Dendritic cell treated with granulocyte-macrophage colony-stimulating factor and Interleukin-4, amounts not matched to agents 40 ng/mL and 50 ng/mL, for 4 days (primary cell): ENCODE measurements around the gene ULK4.
"Not testable (repeated sequence)": the region's sequence is repeated elsewhere in the genome, so short reads cannot be mapped to it uniquely, and the experiment has no call there.

Source experiments
- H3K27ac Mint-ChIP-seq: one replicate; pipeline ENCODE4 v1.8.0; 2022; ENCODE audit warnings: mild to moderate bottlenecking, mixed read lengths
- H3K27me3 Mint-ChIP-seq: one replicate; pipeline ENCODE4 v1.8.0; 2022; ENCODE audit warnings: mild to moderate bottlenecking, mixed read lengths
- H3K36me3 Mint-ChIP-seq: one replicate; pipeline ENCODE4 v1.8.0; 2022; ENCODE audit warnings: low read depth, mixed read lengths
- H3K4me1 Mint-ChIP-seq: one replicate; pipeline ENCODE4 v1.8.0; 2022; ENCODE audit warnings: low read depth, mixed read lengths
- H3K4me3 Mint-ChIP-seq: one replicate; pipeline ENCODE4 v1.8.0; 2022; ENCODE audit warnings: mild to moderate bottlenecking, moderate library complexity, mixed read lengths
- H3K9me3 Mint-ChIP-seq: one replicate; pipeline ENCODE4 v1.8.0; 2022; ENCODE audit warnings: mixed read lengths
- intact Hi-C: fragments of 100-400 bp; cut with micrococcal nuclease; formaldehyde crosslinking; loops from one replicate; pipeline ENCODE4 v1.15.0; 2022

Gene ULK4

DNA sequence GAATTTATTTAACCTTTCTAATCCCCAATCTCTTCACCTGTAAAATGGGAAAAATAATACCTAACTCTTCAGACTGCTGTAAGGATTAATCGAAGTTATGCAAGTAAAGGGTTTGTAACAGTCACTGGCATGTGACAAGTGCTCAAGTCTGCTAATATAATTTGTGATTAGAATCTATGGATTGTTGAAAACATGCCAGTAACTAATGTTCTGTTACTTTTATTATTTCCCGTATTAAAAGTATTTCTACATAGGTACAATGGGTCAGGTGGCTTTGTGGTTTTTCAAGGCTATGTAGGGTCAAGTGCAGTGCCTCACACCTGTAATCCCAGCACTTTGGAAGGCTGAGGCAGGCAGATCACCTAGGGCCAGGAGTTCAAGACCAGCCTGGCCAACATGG lies 29.4 kb downstream of the ULK4 start:
- no peak overlapping the region for H3K4me3 Mint-ChIP-seq
- H3K4me1 Mint-ChIP-seq: no peaks in the 10 kb centered on the region
- H3K27ac Mint-ChIP-seq: no peak overlapping the region
- H3K27me3 Mint-ChIP-seq: no peaks in the 10 kb centered on the region
- no peaks in the 10 kb centered on the region for H3K9me3 Mint-ChIP-seq
- intact Hi-C loops: no loop called here
- peaks cover 40% of the 10 kb centered on the region for H3K36me3 Mint-ChIP-seq

DNA sequence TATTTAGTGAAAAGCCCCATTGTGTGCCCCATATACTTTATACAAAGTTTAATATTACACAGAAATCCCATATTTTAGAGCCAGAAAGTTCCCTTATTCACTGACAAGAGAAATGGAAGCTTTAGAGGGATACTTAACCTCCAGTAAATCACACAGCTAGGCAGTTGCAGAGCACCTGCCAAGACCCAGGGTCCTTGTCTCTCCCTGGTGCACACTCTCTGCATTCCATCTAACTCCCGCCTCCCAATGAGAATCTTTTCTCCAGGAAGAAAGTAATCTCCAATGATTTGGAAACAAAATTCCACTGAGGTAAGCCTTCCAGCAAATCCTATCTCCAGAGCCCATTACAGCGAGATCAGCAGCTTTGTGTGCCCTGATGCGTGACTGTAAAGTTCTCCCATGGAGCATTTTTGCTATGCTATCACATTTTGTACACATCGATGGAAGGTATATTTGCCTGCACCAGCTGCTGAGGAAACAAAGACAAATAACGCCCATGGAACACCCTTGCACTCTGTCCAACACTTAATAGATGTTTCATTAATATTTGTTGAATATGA lies 41.4 kb downstream of the ULK4 start:
- H3K4me1 Mint-ChIP-seq: peaks cover 10% of the 10 kb centered on the region
- H3K27ac Mint-ChIP-seq: no peak overlapping the region
- H3K36me3 Mint-ChIP-seq: peaks cover 16% of the 10 kb centered on the region
- no peaks in the 10 kb centered on the region for H3K27me3 Mint-ChIP-seq
- H3K9me3 Mint-ChIP-seq: no peaks in the 10 kb centered on the region
- no peak overlapping the region for H3K4me3 Mint-ChIP-seq
- intact Hi-C loops: no loop called here

DNA sequence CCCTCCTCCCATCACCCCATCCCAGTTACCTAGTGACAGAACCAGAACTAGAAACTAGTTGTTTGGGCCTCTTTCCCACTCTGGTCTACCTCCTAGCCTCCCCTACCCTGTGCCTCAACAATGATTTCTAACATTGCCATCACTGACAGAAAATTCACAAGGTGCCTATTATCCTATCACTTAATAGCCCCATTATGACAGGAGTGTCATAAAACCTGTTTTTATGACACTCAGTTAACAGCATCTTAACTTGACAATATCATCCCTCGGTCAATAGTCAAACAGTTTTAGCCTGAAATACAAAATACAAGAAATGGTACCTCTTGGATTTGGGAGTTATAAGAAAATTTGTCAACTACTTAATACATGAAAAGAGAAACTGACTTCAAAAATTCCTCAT lies 46.5 kb downstream of the ULK4 start:
- intact Hi-C loops: no loop called here
- Mint-ChIP-seq H3K9me3 (no peaks in the 10 kb centered on the region), H3K4me3 (no peak overlapping the region), H3K27ac (no peak overlapping the region), H3K4me1 (no peaks in the 10 kb centered on the region), H3K27me3 (no peaks in the 10 kb centered on the region), H3K36me3 (peaks cover 18% of the 10 kb centered on the region)

DNA sequence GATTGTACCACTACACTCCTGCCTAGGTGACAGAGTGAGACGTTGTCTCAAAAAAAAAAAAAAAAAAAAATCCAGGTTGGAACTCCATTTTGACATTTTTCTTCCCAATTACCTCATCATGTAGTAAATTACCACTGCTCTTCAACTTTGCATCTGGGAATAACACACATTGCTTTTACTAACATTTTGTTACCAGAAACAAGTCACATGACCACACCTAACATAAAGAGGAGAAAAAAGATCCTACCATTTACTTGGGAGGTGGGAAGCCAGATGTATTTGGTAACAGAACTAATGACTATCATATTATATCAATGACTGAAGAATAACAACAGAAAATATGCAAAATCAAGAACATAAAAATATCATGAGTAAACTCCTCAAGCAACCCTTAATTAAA lies 49.6 kb downstream of the ULK4 start:
- no peaks in the 10 kb centered on the region for H3K9me3 Mint-ChIP-seq
- no peaks in the 10 kb centered on the region for H3K4me1 Mint-ChIP-seq
- H3K36me3 Mint-ChIP-seq: peaks cover 33% of the 10 kb centered on the region
- H3K27ac Mint-ChIP-seq: no peak overlapping the region
- H3K27me3 Mint-ChIP-seq: no peaks in the 10 kb centered on the region
- H3K4me3 Mint-ChIP-seq: no peak overlapping the region
- intact Hi-C loops: no loop called here

DNA sequence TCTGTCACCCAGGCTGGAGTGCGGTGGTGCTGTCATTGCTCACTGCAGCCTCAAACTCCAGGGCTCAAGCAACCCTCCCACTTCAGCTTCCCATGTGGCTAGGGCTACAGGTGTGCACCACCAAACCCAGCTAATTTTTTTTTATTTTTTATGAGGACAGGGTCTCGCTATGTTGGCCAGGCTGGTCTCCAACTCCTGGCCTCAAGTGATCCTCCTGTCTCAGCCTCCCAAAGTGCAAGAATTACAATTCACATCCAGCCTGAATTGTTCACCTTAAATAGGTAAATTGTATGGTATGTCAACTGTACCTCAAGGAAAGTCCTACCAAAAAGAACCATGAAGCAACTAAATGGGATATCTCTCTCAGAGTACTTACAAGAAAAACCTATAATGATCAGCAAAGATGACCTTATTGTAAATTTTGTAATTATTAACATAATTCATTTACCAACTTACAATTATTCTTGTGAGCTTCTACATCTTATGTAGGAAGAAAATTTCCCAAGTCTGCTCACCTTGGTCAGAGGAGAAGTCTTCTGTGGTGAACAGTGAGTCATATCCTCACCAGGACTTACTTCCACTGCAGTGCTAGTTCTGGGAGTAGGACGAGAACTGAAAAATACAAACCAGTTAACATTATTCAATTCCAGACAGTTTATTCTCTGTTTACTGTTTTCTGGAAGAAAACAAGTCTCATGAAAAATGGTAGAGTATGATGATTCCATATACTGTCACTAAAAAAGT lies 54.4 kb downstream of the ULK4 start:
- no peaks in the 10 kb centered on the region for H3K9me3 Mint-ChIP-seq
- no peak overlapping the region for H3K4me3 Mint-ChIP-seq
- no peaks in the 10 kb centered on the region for H3K4me1 Mint-ChIP-seq
- H3K27me3 Mint-ChIP-seq: no peaks in the 10 kb centered on the region
- H3K27ac Mint-ChIP-seq: no peak overlapping the region
- intact Hi-C loops: no loop called here
- peaks cover 58% of the 10 kb centered on the region for H3K36me3 Mint-ChIP-seq

DNA sequence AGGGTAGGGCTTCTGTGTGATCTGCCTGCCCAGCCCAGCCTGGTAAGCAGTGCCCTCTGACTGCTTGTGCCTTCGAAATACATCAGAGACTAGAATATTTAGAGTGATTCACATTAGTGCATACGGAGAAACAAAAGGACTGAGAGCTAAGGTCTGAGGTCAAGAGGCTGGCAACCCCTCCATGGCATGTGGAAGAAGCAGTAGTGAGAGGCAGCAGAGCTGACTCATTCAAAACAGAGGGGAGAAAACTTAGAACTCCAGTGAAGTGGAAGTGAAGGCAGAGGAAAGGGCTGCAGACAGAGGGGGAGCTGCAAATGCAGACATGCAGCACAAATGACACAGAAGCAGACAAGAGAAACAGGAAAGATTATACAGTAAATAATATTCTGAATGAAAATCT lies 61.6 kb downstream of the ULK4 start:
- Mint-ChIP-seq H3K4me1 (no peaks in the 10 kb centered on the region), H3K9me3 (no peaks in the 10 kb centered on the region), H3K27me3 (no peaks in the 10 kb centered on the region), H3K36me3 (peaks cover 40% of the 10 kb centered on the region), H3K27ac (no peak overlapping the region), H3K4me3 (no peak overlapping the region)
- intact Hi-C loops: no loop called here

DNA sequence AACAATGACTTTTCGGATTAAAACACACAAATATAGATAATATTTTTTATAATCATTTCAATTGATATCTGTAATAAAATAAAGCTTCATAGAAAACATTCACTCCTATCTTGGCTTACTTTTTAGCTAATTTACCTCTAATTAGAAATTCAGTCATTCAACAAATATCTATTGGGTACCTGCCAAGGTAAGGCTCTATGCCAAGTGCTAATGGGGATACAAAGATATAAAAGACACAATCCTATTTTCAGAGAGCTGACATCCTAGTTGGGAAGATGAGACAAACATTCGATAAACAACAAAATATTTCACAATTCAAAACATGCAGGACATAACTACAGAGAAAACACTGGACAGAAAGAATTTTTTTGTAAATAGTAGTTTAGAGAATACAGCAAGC lies 63.3 kb downstream of the ULK4 start:
- H3K27ac Mint-ChIP-seq: no peak overlapping the region
- peaks cover 40% of the 10 kb centered on the region for H3K36me3 Mint-ChIP-seq
- H3K9me3 Mint-ChIP-seq: no peaks in the 10 kb centered on the region
- no peak overlapping the region for H3K4me3 Mint-ChIP-seq
- no peaks in the 10 kb centered on the region for H3K4me1 Mint-ChIP-seq
- intact Hi-C loops: loop anchor here (5.0 to 10.0 kb wide), 3 partner anchors 296 to 646 kb away; no protein-coding TSS in a partner anchor
- H3K27me3 Mint-ChIP-seq: no peaks in the 10 kb centered on the region

DNA sequence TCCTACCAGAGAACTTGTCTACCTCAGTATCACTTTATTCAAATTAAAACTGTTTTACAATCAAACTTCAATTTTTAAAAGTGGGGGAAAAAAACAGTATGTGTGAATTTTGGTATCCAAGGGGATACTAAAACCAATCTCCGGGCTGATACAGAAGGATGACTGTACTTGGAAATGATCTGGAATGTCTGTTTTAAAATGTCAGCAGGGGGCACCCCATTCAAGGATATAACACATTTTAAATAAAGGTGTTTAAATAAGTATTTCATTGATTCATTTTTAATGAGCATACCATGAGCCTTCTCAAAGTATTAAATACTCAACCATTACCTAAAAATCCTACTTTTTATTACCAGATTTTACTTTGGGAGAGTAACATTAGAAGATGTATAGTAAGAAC lies 67.9 kb downstream of the ULK4 start:
- Mint-ChIP-seq H3K27ac (no peak overlapping the region), H3K4me3 (no peak overlapping the region), H3K36me3 (peaks cover 46% of the 10 kb centered on the region), H3K4me1 (no peaks in the 10 kb centered on the region), H3K27me3 (no peaks in the 10 kb centered on the region), H3K9me3 (peaks cover 28% of the 10 kb centered on the region)
- intact Hi-C loops: loop anchor here (1.0 to 10.0 kb wide), 3 partner anchors 205 to 651 kb away; no protein-coding TSS in a partner anchor

DNA sequence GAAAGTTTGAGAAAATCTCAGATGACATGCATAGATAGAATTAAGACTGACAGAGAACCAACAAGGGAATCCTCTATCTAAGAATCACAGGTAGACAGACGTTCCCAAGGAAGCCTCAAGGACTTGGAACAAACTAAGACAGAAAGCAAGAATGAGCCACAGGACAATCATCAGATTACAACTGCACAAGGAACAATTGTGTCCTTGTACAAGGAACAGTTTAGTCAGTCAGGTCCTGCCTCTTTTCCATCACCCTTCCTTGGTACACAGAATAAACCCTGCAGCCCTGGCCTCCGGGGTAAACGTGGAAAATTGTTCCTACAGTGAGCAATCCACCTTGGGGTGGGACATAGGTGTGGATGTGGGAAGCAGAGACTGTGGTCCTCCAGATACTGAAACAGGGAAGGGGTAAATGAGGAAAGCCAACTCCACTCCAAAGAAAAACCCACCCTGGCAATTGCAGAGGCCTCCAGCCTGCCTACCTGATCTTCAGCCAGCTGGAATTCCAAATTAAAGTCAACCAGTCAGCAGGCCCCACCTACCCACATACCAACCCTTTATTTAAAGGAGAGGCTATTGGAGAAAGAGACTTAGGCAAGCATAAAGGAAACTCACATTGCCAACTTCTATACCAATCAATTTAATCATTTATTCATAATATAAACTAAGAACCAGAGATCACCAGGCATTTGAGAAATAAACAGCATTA lies 73.4 kb downstream of the ULK4 start:
- Mint-ChIP-seq H3K4me1 (no peaks in the 10 kb centered on the region), H3K27me3 (no peaks in the 10 kb centered on the region), H3K27ac (no peak overlapping the region), H3K36me3 (peaks cover 29% of the 10 kb centered on the region), H3K9me3 (peaks cover 28% of the 10 kb centered on the region), H3K4me3 (no peak overlapping the region)
- intact Hi-C loops: loop anchor here (10.0 kb wide), 1 partner anchor 684 kb away; no protein-coding TSS in a partner anchor

DNA sequence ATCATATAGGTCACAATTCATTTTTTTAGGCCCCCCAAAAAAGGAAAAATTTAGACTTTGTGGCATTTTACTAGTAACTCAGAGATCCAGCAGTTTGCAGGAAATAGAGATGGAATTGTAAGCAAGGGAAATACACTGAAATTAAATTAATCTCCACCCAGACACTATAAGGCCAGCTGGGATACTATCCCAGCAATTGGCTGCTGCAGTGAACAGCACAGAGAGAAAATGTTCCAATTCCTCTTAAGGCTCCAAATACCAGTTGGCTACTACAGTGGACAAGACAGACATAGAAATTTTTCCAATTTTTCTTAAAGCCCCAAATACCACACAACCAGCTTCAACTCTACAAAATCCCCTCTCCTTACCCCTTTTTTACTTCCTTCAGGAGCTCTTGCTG lies 78.9 kb downstream of the ULK4 start:
- no peaks in the 10 kb centered on the region for H3K27me3 Mint-ChIP-seq
- no peak overlapping the region for H3K27ac Mint-ChIP-seq
- no peaks in the 10 kb centered on the region for H3K4me1 Mint-ChIP-seq
- no peaks in the 10 kb centered on the region for H3K9me3 Mint-ChIP-seq
- intact Hi-C loops: loop anchor here (10.0 kb wide), 1 partner anchor 678 kb away; no protein-coding TSS in a partner anchor
- H3K36me3 Mint-ChIP-seq: peaks cover 19% of the 10 kb centered on the region
- H3K4me3 Mint-ChIP-seq: no peak overlapping the region

DNA sequence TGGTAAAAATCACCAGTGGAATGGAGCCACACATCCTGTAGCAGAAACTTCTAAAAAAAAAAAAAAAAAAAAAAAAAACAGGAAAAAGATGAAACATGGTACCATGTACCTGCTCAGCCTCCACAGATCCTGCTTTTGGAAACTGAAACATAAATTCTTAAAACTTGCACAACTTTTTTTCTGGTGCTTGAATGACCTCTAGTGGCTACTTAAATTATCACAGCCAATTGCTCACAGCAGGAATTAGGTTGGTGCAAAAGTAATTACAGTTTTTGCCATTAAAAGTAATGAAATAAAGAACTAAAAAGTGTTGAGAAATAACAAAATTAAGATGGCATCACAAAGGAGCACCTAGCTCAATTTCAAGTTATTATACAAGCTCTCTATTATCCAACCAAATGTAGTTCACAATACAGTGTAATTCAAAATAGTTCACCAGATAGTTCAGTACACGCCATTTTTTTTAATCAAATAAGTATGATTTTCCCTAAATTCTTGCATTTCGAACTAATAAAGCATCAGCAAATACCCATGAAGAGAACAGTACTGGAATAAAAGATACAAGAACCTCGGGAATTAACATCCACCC lies 80.6 kb downstream of the ULK4 start:
- no peaks in the 10 kb centered on the region for H3K4me1 Mint-ChIP-seq
- H3K36me3 Mint-ChIP-seq: peaks cover 19% of the 10 kb centered on the region
- H3K9me3 Mint-ChIP-seq: no peaks in the 10 kb centered on the region
- H3K27me3 Mint-ChIP-seq: no peaks in the 10 kb centered on the region
- H3K4me3 Mint-ChIP-seq: no peak overlapping the region
- no peak overlapping the region for H3K27ac Mint-ChIP-seq
- intact Hi-C loops: loop anchor here (1.0 to 10.0 kb wide), 4 partner anchors 677 to 1553 kb away; no protein-coding TSS in a partner anchor

DNA sequence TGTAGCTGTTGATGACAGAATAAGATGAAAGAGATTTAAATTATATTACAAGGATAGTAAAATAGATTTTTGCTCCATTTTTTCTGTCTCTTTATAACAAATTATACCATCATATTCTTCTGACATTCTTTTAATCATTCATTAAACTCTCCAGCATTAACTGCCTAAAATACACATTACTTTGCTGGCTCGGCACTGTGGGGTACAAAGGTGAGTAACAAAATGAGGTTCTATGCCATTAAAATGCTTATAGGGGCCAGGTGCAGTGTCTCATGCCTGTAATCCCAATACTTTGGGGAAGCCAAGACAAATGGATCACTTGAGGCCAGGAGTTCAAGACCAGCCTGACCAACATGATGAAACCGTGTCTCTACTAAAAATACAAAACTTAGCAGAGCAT lies 81.5 kb downstream of the ULK4 start:
- intact Hi-C loops: loop anchor here (10.0 kb wide), 1 partner anchor 676 kb away; no protein-coding TSS in a partner anchor
- Mint-ChIP-seq H3K4me3 (no peak overlapping the region), H3K4me1 (no peaks in the 10 kb centered on the region), H3K27ac (no peak overlapping the region), H3K9me3 (no peaks in the 10 kb centered on the region), H3K27me3 (no peaks in the 10 kb centered on the region), H3K36me3 (peaks cover 19% of the 10 kb centered on the region)

DNA sequence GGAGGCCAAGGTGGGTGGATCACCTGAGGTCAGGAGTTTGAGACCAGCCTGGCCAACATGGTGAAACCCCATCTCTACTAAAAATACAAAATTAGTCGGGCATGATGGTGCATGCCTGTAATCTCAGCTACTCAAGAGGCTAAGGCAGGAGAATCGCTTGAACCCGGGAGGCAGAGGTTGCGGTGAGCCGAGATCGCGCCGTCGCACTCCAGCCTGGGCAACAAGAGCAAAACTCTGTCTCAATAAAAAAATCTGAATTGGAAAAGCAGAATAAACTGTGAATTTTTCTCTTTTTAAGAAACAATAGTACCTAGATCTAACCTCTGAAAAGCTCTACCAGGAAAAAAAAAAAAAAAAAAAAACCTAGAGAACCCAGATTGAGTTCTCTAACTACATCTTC lies 84.2 kb downstream of the ULK4 start:
- H3K36me3 Mint-ChIP-seq: peaks cover 12% of the 10 kb centered on the region
- not testable (repeated sequence) for H3K27ac Mint-ChIP-seq, H3K9me3 Mint-ChIP-seq, H3K27me3 Mint-ChIP-seq, H3K4me3 Mint-ChIP-seq, H3K4me1 Mint-ChIP-seq
- intact Hi-C loops: loop anchor here (10.0 kb wide), 1 partner anchor 1693 kb away; no protein-coding TSS in a partner anchor

DNA sequence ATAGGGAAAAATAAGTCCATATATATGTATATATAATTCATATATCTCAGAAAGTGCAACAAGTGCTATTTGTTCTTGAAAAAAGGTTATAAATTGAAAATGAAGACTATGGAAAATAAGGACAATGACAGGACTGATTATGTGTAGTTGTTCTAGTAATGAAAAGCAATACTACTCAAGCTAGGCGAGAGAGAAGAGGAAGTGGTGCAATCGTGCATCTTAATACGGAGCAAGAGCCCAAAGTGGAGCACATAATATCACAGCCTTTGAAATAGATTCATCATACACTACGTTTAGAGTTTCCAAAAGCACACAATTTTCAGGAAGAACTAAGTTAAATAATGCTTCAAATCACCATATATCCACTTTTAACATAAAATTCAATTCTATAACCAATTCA lies 87.9 kb downstream of the ULK4 start:
- intact Hi-C loops: loop anchor here (10.0 kb wide), 1 partner anchor 1689 kb away; no protein-coding TSS in a partner anchor
- Mint-ChIP-seq H3K27ac (no peak overlapping the region), H3K27me3 (no peaks in the 10 kb centered on the region), H3K4me3 (no peak overlapping the region), H3K9me3 (peaks cover 17% of the 10 kb centered on the region), H3K4me1 (no peaks in the 10 kb centered on the region), H3K36me3 (peaks cover 6% of the 10 kb centered on the region)
